BE2C (cell line): ENCODE measurements around the gene TGM6.
A peak's percentile ranks its signal among the peaks of the same experiment; 100 is the strongest.

Experiments used
- DNase-seq: peaks from one replicate; pipeline ENCODE4 v3.0.0-alpha.2; 2020
- H3K27me3 ChIP-seq: fragments of 250-450 bp; sonication (Bioruptor Pico); 2 replicates; pipeline ENCODE4 v1.5.1; 2020; ENCODE audit warnings: mild to moderate bottlenecking
- H3K36me3 ChIP-seq: fragments of 250-450 bp; sonication (Bioruptor Pico); 2 replicates; pipeline ENCODE4 v1.5.1; 2020; ENCODE audit warnings: mild to moderate bottlenecking
- H3K4me1 ChIP-seq: fragments of 250-450 bp; sonication (Bioruptor Pico); 2 replicates; pipeline ENCODE4 v1.5.1; 2020
- H3K4me3 ChIP-seq: 2 replicates; pipeline ENCODE4 v1.5.1; 2011; ENCODE audit warnings: low read depth, low read length
- H3K9me3 ChIP-seq: fragments of 250-450 bp; sonication (Bioruptor Pico); 2 replicates; pipeline ENCODE4 v1.5.1; 2020
- CTCF ChIP-seq: IDR thresholded peaks from 2 replicates; pipeline ENCODE4 v1.5.1; 2012; ENCODE audit warnings: mild to moderate bottlenecking, low read depth, low read length

TGM6 gene

GRCh38 chr20:2379511-2380229 lies 1.0 kb upstream of the TGM6 start:
- no peaks in the 10 kb centered on the region for H3K27me3 ChIP-seq
- no peak for DNase-seq
- no peak overlapping the region for H3K4me3 ChIP-seq
- H3K36me3 ChIP-seq = no peaks in the 10 kb centered on the region
- no peak for TF ChIP-seq CTCF
- no peaks in the 10 kb centered on the region for H3K4me1 ChIP-seq
- H3K9me3 ChIP-seq = no peaks in the 10 kb centered on the region

GRCh38 chr20:2381303-2381702 lies 602 bp downstream of the TGM6 start:
- no peaks in the 10 kb centered on the region for H3K36me3 ChIP-seq
- no peaks in the 10 kb centered on the region for H3K4me1 ChIP-seq
- H3K4me3 ChIP-seq = no peak overlapping the region
- DNase-seq = no peak
- H3K27me3 ChIP-seq = no peaks in the 10 kb centered on the region
- H3K9me3 ChIP-seq = no peaks in the 10 kb centered on the region
- TF ChIP-seq CTCF = no peak

- H3K9me3 ChIP-seq = no peaks in the 10 kb centered on the region
- no peaks in the 10 kb centered on the region for H3K4me1 ChIP-seq
- no peak overlapping the region for H3K4me3 ChIP-seq
- DNase-seq = peak; percentile 20
- no peaks in the 10 kb centered on the region for H3K36me3 ChIP-seq
- no peaks in the 10 kb centered on the region for H3K27me3 ChIP-seq
- no peak for TF ChIP-seq CTCF
Observed at GRCh38 chr20:2382833-2383232, 2.1 kb downstream of the TGM6 start.

- no peak for DNase-seq
Observed at GRCh38 chr20:2385026-2385425, 4.3 kb downstream of the TGM6 start.

GRCh38 chr20:2385496-2385895 lies 4.8 kb downstream of the TGM6 start:
- TF ChIP-seq CTCF = no peak
- H3K9me3 ChIP-seq = no peaks in the 10 kb centered on the region
- H3K27me3 ChIP-seq = no peaks in the 10 kb centered on the region
- H3K36me3 ChIP-seq = no peaks in the 10 kb centered on the region
- DNase-seq = no peak
- H3K4me1 ChIP-seq = no peaks in the 10 kb centered on the region
- no peak overlapping the region for H3K4me3 ChIP-seq

More at GRCh38 chr20:2385026-2385425, 4.3 kb downstream of the TGM6 start:
- H3K4me1 ChIP-seq = no peaks in the 10 kb centered on the region
- no peak overlapping the region for H3K4me3 ChIP-seq
- TF ChIP-seq CTCF = no peak
- no peaks in the 10 kb centered on the region for H3K27me3 ChIP-seq
- H3K36me3 ChIP-seq = no peaks in the 10 kb centered on the region
- H3K9me3 ChIP-seq = no peaks in the 10 kb centered on the region

- 0 out of 2 replicates have a peak overlapping the region, but pooled peaks have one; percentile 19 for H3K4me3 ChIP-seq
- H3K9me3 ChIP-seq = no peaks in the 10 kb centered on the region
- TF ChIP-seq CTCF = no peak
- peak; percentile 29 for DNase-seq
- no peaks in the 10 kb centered on the region for H3K4me1 ChIP-seq
- no peaks in the 10 kb centered on the region for H3K36me3 ChIP-seq
- no peaks in the 10 kb centered on the region for H3K27me3 ChIP-seq
Observed at GRCh38 chr20:2386516-2387179, 5.9 kb downstream of the TGM6 start.
